Upper lobe of right lung (tissue), 1 donor: ENCODE data around the gene NPIPA7. TPM values are rescaled to one million over a fixed set of nuclear protein-coding genes. Genes with fewer than 3 reads are reported as not detected.
"Not testable (repeated sequence)": the region's sequence is repeated elsewhere in the genome, so short reads cannot be mapped to it uniquely, and the experiment has no call there.

Source experiments
- ATAC-seq: fragments of 200-7000 bp; cut with Tn5 transposase; one replicate; pipeline ENCODE4 v1.9.1; 2020; ENCODE audit warnings: mild to moderate bottlenecking, moderate library complexity
- DNase-seq: peaks from one replicate; pipeline ENCODE4 v3.0.0-alpha.2; 2020
- H3K27ac ChIP-seq: fragments of 200-600 bp; one replicate; pipeline ENCODE4 v1.8.0; 2022
- H3K27me3 ChIP-seq: fragments of 200-600 bp; one replicate; pipeline ENCODE4 v1.8.0; 2022; ENCODE audit warnings: mild to moderate bottlenecking
- H3K36me3 ChIP-seq: fragments of 200-600 bp; one replicate; pipeline ENCODE4 v1.8.0; 2022
- H3K4me1 ChIP-seq: fragments of 200-600 bp; one replicate; pipeline ENCODE4 v1.8.0; 2022
- H3K4me3 ChIP-seq: fragments of 200-600 bp; one replicate; pipeline ENCODE4 v1.8.0; 2022; ENCODE audit warnings: mild to moderate bottlenecking
- H3K9me3 ChIP-seq: fragments of 200-600 bp; one replicate; pipeline ENCODE4 v1.8.0; 2022
- intact Hi-C: fragments of 100-400 bp; cut with DNase I; formaldehyde crosslinking; loops from one replicate; pipeline ENCODE4 v1.11.0; 2022
- total RNA-seq: library from RNA; stranded (reverse); fragmentation: NEBNext Ultra II Directional; extraction: Animal tissue kit (Norgen Biotek cat#: 25700); gene quantifications from one replicate; pipeline ENCODE4 v1.2.1, GENCODE V29; 2021
- donor health status: DM: no; HTN: yes; CAD: no; lungs with severe emphysema.

The NPIPA7 gene
- total RNA-seq, 1 donor from 2014 or later = 7.7 TPM

DNA sequence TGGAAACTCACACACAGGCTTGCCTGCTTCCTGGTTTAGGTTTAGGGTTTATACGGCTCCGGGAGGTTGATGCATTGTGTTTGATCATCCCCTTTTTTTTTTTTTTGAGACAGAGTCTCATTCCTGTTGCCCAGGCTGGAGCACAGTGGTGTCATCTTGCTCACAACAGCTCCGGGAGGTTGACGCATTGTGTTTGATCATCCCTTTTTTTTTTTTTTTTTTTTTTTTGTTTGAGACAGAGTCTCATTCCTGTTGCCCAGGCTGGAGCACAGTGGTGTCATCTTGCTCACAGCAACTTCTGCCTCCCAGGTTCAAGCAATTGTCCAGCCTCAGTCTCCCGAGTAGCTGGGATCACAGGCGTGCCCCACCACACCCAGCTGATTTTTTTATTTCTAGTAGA, 20.7 kb downstream of the NPIPA7 start:
- H3K36me3 ChIP-seq, DNase-seq, H3K9me3 ChIP-seq, ATAC-seq, H3K4me3 ChIP-seq, H3K27me3 ChIP-seq, H3K4me1 ChIP-seq, H3K27ac ChIP-seq, intact Hi-C loops: not testable (repeated sequence)

DNA sequence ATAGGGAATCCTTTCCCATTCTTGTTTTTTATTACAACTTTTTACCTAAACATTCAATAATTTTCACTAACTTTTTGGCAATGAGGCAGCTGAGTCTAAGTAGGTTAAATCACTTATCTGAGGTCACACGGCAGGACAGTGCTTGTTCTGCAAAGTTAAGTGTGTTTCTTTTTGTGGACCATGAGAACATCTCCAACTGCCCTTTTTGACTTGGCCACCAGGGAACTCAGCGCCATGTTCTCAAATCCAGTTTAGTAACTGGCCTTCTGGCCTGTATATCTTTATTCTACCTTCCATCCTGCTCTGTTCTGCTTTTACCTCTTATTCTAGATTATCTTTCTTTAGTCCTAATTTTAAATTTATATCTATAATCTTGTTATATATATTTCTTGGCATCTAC, 23.4 kb downstream of the NPIPA7 start:
- H3K4me1 ChIP-seq, H3K27ac ChIP-seq, H3K27me3 ChIP-seq, H3K36me3 ChIP-seq, intact Hi-C loops, ATAC-seq, DNase-seq, H3K9me3 ChIP-seq, H3K4me3 ChIP-seq: not testable (repeated sequence)

GRCh38 chr16:16404283-16404682, 25.3 kb downstream of the NPIPA7 start:
- intact Hi-C loops = not testable (repeated sequence)

GRCh38 chr16:16405421-16405820, 26.5 kb downstream of the NPIPA7 start:
- H3K27me3 ChIP-seq, H3K27ac ChIP-seq, H3K9me3 ChIP-seq, H3K4me1 ChIP-seq, intact Hi-C loops, H3K36me3 ChIP-seq, ATAC-seq, DNase-seq, H3K4me3 ChIP-seq: not testable (repeated sequence)

More at GRCh38 chr16:16404283-16404682, 25.3 kb downstream of the NPIPA7 start:
- not testable (repeated sequence) for H3K36me3 ChIP-seq, H3K27ac ChIP-seq, H3K4me1 ChIP-seq, DNase-seq, ATAC-seq, H3K27me3 ChIP-seq, H3K4me3 ChIP-seq, H3K9me3 ChIP-seq

DNA sequence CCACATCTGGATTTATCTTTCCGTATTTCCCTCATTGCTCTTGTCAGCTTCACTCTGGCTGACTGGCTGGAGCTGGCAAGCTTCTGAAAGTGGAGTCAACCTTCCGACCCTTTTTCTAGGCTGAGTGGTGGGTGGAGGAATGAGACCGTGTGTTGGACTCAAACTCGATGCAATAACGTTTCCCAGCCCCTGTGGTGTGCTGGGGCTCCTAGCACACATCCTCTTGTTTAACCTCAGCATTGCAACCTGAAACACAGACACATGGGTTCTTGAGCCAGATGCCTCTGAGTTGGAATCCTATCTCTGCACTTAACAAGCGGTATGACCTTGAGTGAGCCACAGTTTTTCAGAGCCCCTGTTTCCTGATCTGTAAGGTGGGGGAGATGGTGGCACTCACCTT, 29.5 kb downstream of the NPIPA7 start:
- H3K27ac ChIP-seq, H3K36me3 ChIP-seq, H3K4me1 ChIP-seq, DNase-seq, H3K4me3 ChIP-seq, ATAC-seq, intact Hi-C loops, H3K9me3 ChIP-seq, H3K27me3 ChIP-seq: not testable (repeated sequence)

DNA sequence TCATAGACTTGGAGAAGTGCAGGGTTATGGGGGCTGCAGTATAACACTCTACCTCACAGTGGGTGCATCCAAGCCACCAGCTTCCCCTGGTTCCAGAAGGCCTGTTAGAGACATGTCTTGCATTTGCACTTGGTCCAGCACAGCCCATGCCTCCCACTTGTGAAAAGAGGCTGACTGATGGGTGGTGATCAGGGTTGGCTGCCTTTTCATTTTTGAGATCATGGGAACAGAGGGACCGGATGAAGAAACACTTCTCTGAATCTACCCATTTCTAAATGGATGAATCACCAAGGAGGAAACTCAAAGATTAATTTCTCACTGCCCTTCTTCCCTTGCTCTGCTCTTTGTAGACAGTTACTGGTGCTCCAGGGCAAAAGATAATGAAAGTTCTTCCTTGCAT, 34.8 kb downstream of the NPIPA7 start:
- H3K36me3 ChIP-seq, H3K4me3 ChIP-seq, DNase-seq, intact Hi-C loops, H3K4me1 ChIP-seq, H3K27me3 ChIP-seq, H3K27ac ChIP-seq, H3K9me3 ChIP-seq, ATAC-seq: not testable (repeated sequence)

DNA sequence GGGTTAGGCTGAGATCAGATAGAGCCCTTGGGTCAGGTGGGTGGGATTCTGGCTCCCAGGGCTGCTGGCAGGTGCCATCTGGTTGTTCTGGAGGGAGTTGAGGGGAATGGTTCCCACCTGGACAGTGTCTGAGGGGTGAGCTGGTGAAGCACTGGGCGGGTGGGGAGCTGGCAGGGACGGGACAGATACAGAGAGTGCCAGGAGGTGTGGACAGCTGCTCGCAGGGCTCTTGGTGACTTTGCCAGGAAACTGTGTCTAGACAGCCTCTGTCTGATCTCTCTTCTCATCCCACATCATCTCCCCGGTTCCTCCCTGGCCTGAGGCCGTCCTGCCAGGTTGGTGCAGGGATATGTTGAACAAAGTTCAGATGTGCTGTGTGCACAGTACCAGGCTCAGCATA, 38.1 kb downstream of the NPIPA7 start:
- DNase-seq, H3K4me1 ChIP-seq, H3K27me3 ChIP-seq, H3K36me3 ChIP-seq, H3K4me3 ChIP-seq, intact Hi-C loops, H3K27ac ChIP-seq, H3K9me3 ChIP-seq: not testable (repeated sequence)
- ATAC-seq = peak; percentile 20

GRCh38 chr16:16417914-16418544, 39.1 kb downstream of the NPIPA7 start:
- H3K4me1 ChIP-seq, H3K4me3 ChIP-seq, H3K36me3 ChIP-seq, H3K9me3 ChIP-seq, intact Hi-C loops, H3K27ac ChIP-seq, DNase-seq, H3K27me3 ChIP-seq: not testable (repeated sequence)
- ATAC-seq = peak; percentile 7

GRCh38 chr16:16420515-16420914, 41.6 kb downstream of the NPIPA7 start:
- intact Hi-C loops, H3K4me1 ChIP-seq, H3K36me3 ChIP-seq, DNase-seq, H3K27me3 ChIP-seq, ATAC-seq, H3K9me3 ChIP-seq, H3K4me3 ChIP-seq, H3K27ac ChIP-seq: not testable (repeated sequence)

DNA sequence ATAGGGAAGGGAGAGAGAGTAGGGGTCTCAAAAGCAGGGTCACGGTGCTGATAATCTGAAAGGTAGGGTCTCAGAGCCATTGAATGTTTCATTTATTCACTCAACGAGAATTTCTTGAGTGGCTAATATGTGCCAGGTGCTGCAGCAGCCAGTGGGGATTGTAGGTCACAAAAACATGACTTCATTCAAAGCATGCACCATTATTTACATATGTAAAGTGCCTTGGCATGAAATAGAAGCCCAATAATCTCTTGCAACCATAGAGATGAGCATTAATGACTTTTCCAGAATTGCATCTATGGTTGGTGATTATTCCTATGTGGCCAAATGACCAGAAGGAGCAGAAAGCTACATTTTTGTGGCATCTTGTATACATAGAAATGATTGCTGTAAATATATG, 46.2 kb downstream of the NPIPA7 start:
- DNase-seq, H3K36me3 ChIP-seq, intact Hi-C loops, H3K4me3 ChIP-seq, H3K27me3 ChIP-seq, H3K27ac ChIP-seq, H3K4me1 ChIP-seq, ATAC-seq, H3K9me3 ChIP-seq: not testable (repeated sequence)

DNA sequence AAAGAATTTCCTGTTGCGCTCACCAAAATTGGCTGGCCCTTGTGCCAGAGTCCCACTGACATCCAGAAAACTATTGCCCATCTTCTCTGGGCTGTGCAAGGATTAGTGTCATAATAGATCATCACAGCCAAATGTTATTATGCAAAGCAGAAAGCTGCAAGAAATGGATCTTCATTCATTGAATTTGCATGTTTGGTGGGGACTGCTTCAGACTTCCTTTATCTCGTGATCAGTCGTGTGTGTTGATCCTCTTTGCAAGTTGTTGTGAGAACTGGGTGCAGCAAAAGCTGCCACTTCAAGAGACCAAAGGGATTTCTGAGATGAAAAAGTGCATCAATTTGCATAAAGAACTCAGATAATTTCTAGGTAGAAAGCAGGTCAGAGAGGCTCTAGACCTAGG, 52.2 kb downstream of the NPIPA7 start:
- H3K36me3 ChIP-seq, intact Hi-C loops, H3K27ac ChIP-seq, H3K9me3 ChIP-seq, H3K4me3 ChIP-seq, H3K4me1 ChIP-seq, DNase-seq, ATAC-seq, H3K27me3 ChIP-seq: not testable (repeated sequence)

- intact Hi-C loops, H3K4me1 ChIP-seq, DNase-seq, H3K9me3 ChIP-seq, H3K36me3 ChIP-seq, H3K4me3 ChIP-seq, ATAC-seq, H3K27ac ChIP-seq, H3K27me3 ChIP-seq: not testable (repeated sequence)
These were observed 55.8 kb downstream of the NPIPA7 start for GRCh38 chr16:16434711-16435110.

- H3K27ac ChIP-seq, H3K27me3 ChIP-seq, H3K9me3 ChIP-seq, DNase-seq, intact Hi-C loops, H3K36me3 ChIP-seq, ATAC-seq, H3K4me1 ChIP-seq, H3K4me3 ChIP-seq: not testable (repeated sequence)
These were observed 62.5 kb downstream of the NPIPA7 start for GRCh38 chr16:16441401-16441800.
